ENCODE measurements around the gene F8. TPM values are rescaled to one million over a fixed set of nuclear protein-coding genes. Genes with fewer than 3 reads are reported as not detected.

The F8 gene
- total RNA-seq, 1 experiment from 2014 or later, result 2.6 TPM

- Histone ChIP-seq H3K9me3 (ENCODE audit: control insufficient read depth in 1 of 2, insufficient read depth in 1 of 2, low read depth in 1 of 2, low read length in 2 of 2) (no peaks in the 10 kb centered on the region), H3K27ac (ENCODE audit: low read depth, low read length) (no peak overlapping the region), H3K9ac (ENCODE audit: low read length) (no peak overlapping the region), H3K27me3 (ENCODE audit: insufficient read depth, low read length) (no peaks in the 10 kb centered on the region), H2AFZ (ENCODE audit: low read depth, low read length, poor library complexity, severe bottlenecking) (no peak overlapping the region), H3K79me2 (ENCODE audit: insufficient read depth, low read length) (no peaks in the 10 kb centered on the region), H3K9me2 (ENCODE audit: insufficient read depth) (no peaks in the 10 kb centered on the region), H4K20me1 (ENCODE audit: insufficient read depth) (no peaks in the 10 kb centered on the region), H3K4me2 (ENCODE audit: low read length) (no peak overlapping the region), H3K36me3 (ENCODE audit: control insufficient read depth in 1 of 2, insufficient read depth in 2 of 2, low read length in 2 of 2) (no peaks in the 10 kb centered on the region), H3K4me3 (replicated peaks in 1 of 2; ENCODE audit: low read depth in 1 of 2, low read length in 2 of 2) (no peak overlapping the region), H3K4me1 (ENCODE audit: control insufficient read depth in 1 of 2, insufficient read depth in 2 of 2, low read length in 2 of 2) (no peaks in the 10 kb centered on the region)
- ChIA-PET RAD21 (ENCODE audit: low non-redundant PET in 1 of 2, low total read pairs in 2 of 2, uncharacterized antibody in 2 of 2, unreplicated experiment in 2 of 2) (no interaction called here), POLR2A (interaction anchor here (1.3 kb wide), 1 partner anchor 35 kb away, joined by 3 read pairs; the partner anchor contains the start of gene FUNDC2), CTCF (no interaction called here)
- BruUV-seq (replicated peaks), result no TSS peak
- DNase-seq (ENCODE audit: low read depth, low spot score) (no peak), ATAC-seq (no peak)
- TF ChIP-seq ZBTB33 (IDR thresholded peaks at IDR 0.05; ENCODE audit: extremely low read depth, insufficient replicate concordance, low read length) (no peak), EZH2phosphoT487 (IDR thresholded peaks at IDR 0.05; ENCODE audit: borderline replicate concordance) (no peak), ZNF274 (IDR thresholded peaks at IDR 0.05; ENCODE audit: low read depth, low read length) (no peak), TCF7L2 (IDR thresholded peaks at IDR 0.05; ENCODE audit: borderline replicate concordance, extremely low read depth, insufficient read depth, insufficient read length) (no peak), EGR1 (IDR thresholded peaks at IDR 0.05; ENCODE audit: low read depth) (no peak)
- intact Hi-C loops (cut with micrococcal nuclease), result no loop called here
These were observed 31.0 kb downstream of the F8 start for GRCh38 chrX:154991476-154991875.

- no peak overlapping the region for H3K9ac ChIP-seq (ENCODE audit: low read length)
- DNase-seq (ENCODE audit: low read depth, low spot score) (no peak), ATAC-seq (no peak)
- ChIA-PET POLR2A (interaction anchor here (1.3 kb wide), 1 partner anchor 36 kb away, joined by 3 read pairs; the partner anchor contains the start of gene FUNDC2), RAD21 (ENCODE audit: low non-redundant PET in 1 of 2, low total read pairs in 2 of 2, uncharacterized antibody in 2 of 2, unreplicated experiment in 2 of 2) (no interaction called here), CTCF (no interaction called here)
- intact Hi-C loops (cut with micrococcal nuclease), result no loop called here
- H3K79me2 ChIP-seq (ENCODE audit: insufficient read depth, low read length), result no peaks in the 10 kb centered on the region
- H3K9me3 ChIP-seq (ENCODE audit: control insufficient read depth in 1 of 2, insufficient read depth in 1 of 2, low read depth in 1 of 2, low read length in 2 of 2), result no peaks in the 10 kb centered on the region
- H3K4me3 ChIP-seq (replicated peaks in 1 of 2; ENCODE audit: low read depth in 1 of 2, low read length in 2 of 2), result no peak overlapping the region
- no peak overlapping the region for H2AFZ ChIP-seq (ENCODE audit: low read depth, low read length, poor library complexity, severe bottlenecking)
- no peaks in the 10 kb centered on the region for H3K4me1 ChIP-seq (ENCODE audit: control insufficient read depth in 1 of 2, insufficient read depth in 2 of 2, low read length in 2 of 2)
- TF ChIP-seq ZFX (IDR thresholded peaks at IDR 0.05), result no peak
- TF ChIP-seq SP1 (IDR thresholded peaks at IDR 0.05; ENCODE audit: low read depth), result no peak
- no peak for TF ChIP-seq EGR1 (IDR thresholded peaks at IDR 0.05; ENCODE audit: low read depth)
- TF ChIP-seq MAX (IDR thresholded peaks at IDR 0.05), result no peak
- no peak for TF ChIP-seq CEBPB (IDR thresholded peaks at IDR 0.05; ENCODE audit: low read depth)
- no TSS peak for BruUV-seq (replicated peaks)
- no peaks in the 10 kb centered on the region for H3K36me3 ChIP-seq (ENCODE audit: control insufficient read depth in 1 of 2, insufficient read depth in 2 of 2, low read length in 2 of 2)
- no peak overlapping the region for H3K4me2 ChIP-seq (ENCODE audit: low read length)
- H4K20me1 ChIP-seq (ENCODE audit: insufficient read depth), result no peaks in the 10 kb centered on the region
- H3K9me2 ChIP-seq (ENCODE audit: insufficient read depth), result no peaks in the 10 kb centered on the region
- H3K27ac ChIP-seq (ENCODE audit: low read depth, low read length), result no peak overlapping the region
- no peaks in the 10 kb centered on the region for H3K27me3 ChIP-seq (ENCODE audit: insufficient read depth, low read length)
These were observed 31.5 kb downstream of the F8 start for GRCh38 chrX:154991039-154991438.
